Spleen (tissue), 11 donors: ENCODE data around the gene XYLT1. TPM values are rescaled to one million over a fixed set of nuclear protein-coding genes. Genes with fewer than 3 reads are reported as not detected.
A peak's percentile ranks its signal among the peaks of the same experiment; 100 is the strongest.

Experiments used
- DNase-seq: peaks from one replicate; pipeline ENCODE4 v3.0.0-alpha.2; 2020
- H3K27ac ChIP-seq, 8 donors: fragments of 200-600 bp; sonication (generic) in 7 of 8; 1 replicate in 4 of 8; 2 replicates in 4 of 8; pipeline versions ENCODE4 v1.5.0 to v1.8.0; 2016 to 2021; ENCODE audit warnings: inconsistent platforms in 4 of 8, mild to moderate bottlenecking in 4 of 8, moderate library complexity in 1 of 8
- H3K27me3 ChIP-seq, 7 donors: fragments of 200-600 bp; sonication (generic) in 6 of 7; replicated peaks in 1 of 7; 1 replicate in 4 of 7; 2 replicates in 3 of 7; pipeline versions ENCODE4 v1.5.0 to v1.8.0; 2016 to 2021; ENCODE audit warnings: inconsistent platforms in 3 of 7, mild to moderate bottlenecking in 1 of 7
- H3K36me3 ChIP-seq, 6 donors: fragments of 200-600 bp; sonication (generic) in 5 of 6; 1 replicate in 4 of 6; 2 replicates in 2 of 6; pipeline versions ENCODE4 v1.5.0 to v1.8.0; 2016 to 2021; ENCODE audit warnings: inconsistent platforms in 2 of 6
- H3K4me1 ChIP-seq, 6 donors: fragments of 200-600 bp; sonication (generic) in 5 of 6; 1 replicate in 3 of 6; 2 replicates in 3 of 6; pipeline versions ENCODE4 v1.5.0 to v1.8.0; 2016 to 2021; ENCODE audit warnings: inconsistent platforms in 3 of 6
- H3K4me3 ChIP-seq, 8 donors: fragments of 200-600 bp; sonication (generic) in 7 of 8; 1 replicate in 4 of 8; 2 replicates in 4 of 8; pipeline versions ENCODE4 v1.5.0 to v1.8.0; 2016 to 2021; ENCODE audit warnings: inconsistent platforms in 4 of 8, mild to moderate bottlenecking in 4 of 8, moderate library complexity in 2 of 8
- H3K9me3 ChIP-seq, 8 donors: fragments of 200-600 bp; sonication (generic) in 7 of 8; 1 replicate in 4 of 8; 2 replicates in 4 of 8; pipeline versions ENCODE4 v1.5.0 to v1.8.0; 2016 to 2021; ENCODE audit warnings: inconsistent platforms in 4 of 8
- POLR2A ChIP-seq, 3 donors: fragments of 450-650 bp; IDR thresholded peaks; one replicate each; pipeline ENCODE4 v1.5.1; 2017; ENCODE audit warnings: antibody characterized with exemption in 3 of 3, mild to moderate bottlenecking in 1 of 3
- POLR2AphosphoS5 ChIP-seq, 3 donors: sonication (generic); formaldehyde crosslinking; IDR thresholded peaks; one replicate each; pipeline ENCODE4 v1.5.1; 2017; ENCODE audit warnings: antibody characterized with exemption in 3 of 3
- whole genome bisulfite sequencing, 5 donors: extraction: QIAGEN DNeasy Blood & Tissue Kit in 3 of 5; methylation state at CpG; one replicate each; pipeline versions ENCODE4 v1.1.5 to v1.1.7; 2013 to 2018; 5-methylcytosine and 5-hydroxymethylcytosine counted together
- intact Hi-C: fragments of 100-400 bp; cut with DNase I; formaldehyde crosslinking; loops from one replicate; pipeline ENCODE4 v1.15.0; 2023; ENCODE audit warnings: low total_unique reads
- polyA plus RNA-seq, 3 donors: library from polyadenylated mRNA; stranded (reverse); fragments of 200-250 nt; gene quantifications; one replicate each; pipeline ENCODE4 v1.2.1, GENCODE V29; 2013
- total RNA-seq, 7 donors: library from RNA; depleted of rRNA in 3 of 7; stranded (reverse); fragments of >200 nt in 3 of 7; fragmentation: NEBNext Ultra II Directional in 4 of 7; extraction: Animal tissue kit (Norgen Biotek cat#: 25700) in 4 of 7; gene quantifications; one replicate each; pipeline versions ENCODE4 v1.1.0 to v1.2.1, GENCODE V29; 2016 to 2021
- TF ChIP-seq, protein P1 (sequence below), 11 experiments: fragments of 200-600 bp in 7 of 11; fragments of 450-650 bp in 4 of 11; sonication (generic) in 4 of 11; IDR thresholded peaks in 8 of 11; conservative IDR thresholded peaks in 3 of 11; 1 replicate in 7 of 11; 2 replicates in 4 of 11; pipeline versions ENCODE4 v1.4.0 to v1.8.0; 2016 to 2021; ENCODE audit warnings: antibody characterized with exemption in 11 of 11, inconsistent platforms in 4 of 11, mild to moderate bottlenecking in 1 of 11
- donor health status: healthy with polysubstance abuse.
- donor health status: DM: no; HTN: no; CAD: no; lungs with moderate emphysema.
- donor health status: DM: no; HTN: no; CAD: no.
- donor health status: Bipolar disorder and iron deficiency.
- donor health status: healthy.
- donor health status: DM: no; HTN: no; CAD: no.
- donor health status: DM: yes; HTN: yes; CAD: no.

Gene XYLT1
- total and polyA plus RNA-seq, 10 donors: 2.1 to 40.7 (median 23.5) TPM

GRCh38 chr16:17471719-17472461, 1.1 kb upstream of the XYLT1 start:
- WGBS, 5 donors: 86 to 93% (median 91%) methylated on average over 15 of the region's 15 CpGs
- peak; percentile 30 for DNase-seq
- H3K27me3 ChIP-seq: peaks cover 0 to 34% (median 0%) of the 10 kb centered on the region in 7 donors
- peaks cover 32 to 73% (median 58%) of the 10 kb centered on the region in 6 donors for H3K4me1 ChIP-seq
- intact Hi-C loops: loop anchor here (10.0 kb wide), 1 partner anchor 267 kb away; no protein-coding TSS in a partner anchor
- H3K4me3 ChIP-seq: no peak overlapping the region
- TF ChIP-seq POLR2AphosphoS5 (IDR thresholded peaks at IDR 0.05): no peak
- peak overlapping the region in 3 of 8 donors; percentile 74 to 79 (median 78) for H3K27ac ChIP-seq
- no peaks in the 10 kb centered on the region for H3K9me3 ChIP-seq
- H3K36me3 ChIP-seq: no peaks in the 10 kb centered on the region

DNA sequence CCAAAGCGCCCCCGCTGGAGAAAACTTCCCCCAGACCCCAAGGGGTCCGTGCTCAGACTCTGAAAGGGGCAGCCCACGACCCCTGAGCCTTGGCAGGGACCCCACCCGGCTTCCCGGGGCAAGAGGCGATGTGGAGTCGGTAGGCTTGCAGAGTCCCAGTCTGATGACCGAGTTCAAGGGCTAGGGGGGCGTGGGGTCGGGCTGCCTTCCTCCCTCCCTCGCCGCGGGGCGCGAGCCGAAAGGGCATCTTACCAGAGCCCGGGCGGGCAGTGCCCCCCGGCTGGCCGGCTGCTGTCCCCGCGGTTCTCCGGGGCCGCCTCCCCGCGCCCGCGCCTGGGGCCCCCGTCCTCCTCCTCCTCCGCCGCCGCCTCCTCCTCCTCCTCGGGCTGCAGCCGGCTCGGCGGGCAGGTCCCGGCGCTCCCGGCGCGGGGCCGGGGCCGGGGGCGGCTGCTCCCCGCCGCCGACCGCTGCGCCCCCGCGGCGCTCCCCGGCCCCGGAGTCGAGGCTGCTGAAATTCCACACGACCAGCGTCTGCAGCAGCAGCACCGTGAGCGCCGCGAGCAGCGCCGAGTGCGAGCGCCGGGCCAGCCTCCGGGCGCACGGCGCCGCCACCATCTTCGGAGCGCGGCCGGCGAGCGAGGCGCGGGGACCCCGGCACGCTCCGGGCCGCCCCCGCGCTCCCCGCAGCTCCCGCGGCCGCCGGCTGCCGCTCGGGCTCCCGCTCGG, 415 bp downstream of the XYLT1 start:
- H3K4me3 ChIP-seq: peak overlapping the region; percentile 42 to 86 (median 68)
- TF ChIP-seq, protein P1, sequence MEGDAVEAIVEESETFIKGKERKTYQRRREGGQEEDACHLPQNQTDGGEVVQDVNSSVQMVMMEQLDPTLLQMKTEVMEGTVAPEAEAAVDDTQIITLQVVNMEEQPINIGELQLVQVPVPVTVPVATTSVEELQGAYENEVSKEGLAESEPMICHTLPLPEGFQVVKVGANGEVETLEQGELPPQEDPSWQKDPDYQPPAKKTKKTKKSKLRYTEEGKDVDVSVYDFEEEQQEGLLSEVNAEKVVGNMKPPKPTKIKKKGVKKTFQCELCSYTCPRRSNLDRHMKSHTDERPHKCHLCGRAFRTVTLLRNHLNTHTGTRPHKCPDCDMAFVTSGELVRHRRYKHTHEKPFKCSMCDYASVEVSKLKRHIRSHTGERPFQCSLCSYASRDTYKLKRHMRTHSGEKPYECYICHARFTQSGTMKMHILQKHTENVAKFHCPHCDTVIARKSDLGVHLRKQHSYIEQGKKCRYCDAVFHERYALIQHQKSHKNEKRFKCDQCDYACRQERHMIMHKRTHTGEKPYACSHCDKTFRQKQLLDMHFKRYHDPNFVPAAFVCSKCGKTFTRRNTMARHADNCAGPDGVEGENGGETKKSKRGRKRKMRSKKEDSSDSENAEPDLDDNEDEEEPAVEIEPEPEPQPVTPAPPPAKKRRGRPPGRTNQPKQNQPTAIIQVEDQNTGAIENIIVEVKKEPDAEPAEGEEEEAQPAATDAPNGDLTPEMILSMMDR (IDR thresholded peaks at IDR 0.05 in 8 of 11, conservative IDR thresholded peaks at IDR 0.05 in 3 of 11): no peak
- TF ChIP-seq POLR2AphosphoS5 (IDR thresholded peaks at IDR 0.05): peak in 1 of 3 donors; percentile 24
- DNase-seq: peak; percentile 90
- H3K4me1 ChIP-seq: peaks cover 25 to 79% (median 54%) of the 10 kb centered on the region in 6 donors
- WGBS, 5 donors: 0% methylated on average over 26 to 95 of the region's 95 CpGs
- peak overlapping the region in 5 of 8 donors; percentile 25 to 79 (median 74) for H3K27ac ChIP-seq
- intact Hi-C loops: loop anchor here (10.0 kb wide), 1 partner anchor 266 kb away; no protein-coding TSS in a partner anchor
- H3K36me3 ChIP-seq: no peaks in the 10 kb centered on the region
- H3K27me3 ChIP-seq: peaks cover 0 to 34% (median 0%) of the 10 kb centered on the region in 7 donors
- no peaks in the 10 kb centered on the region for H3K9me3 ChIP-seq

- Histone ChIP-seq H3K9me3 (no peaks in the 10 kb centered on the region), H3K4me1 (peaks cover 25 to 78% (median 53%) of the 10 kb centered on the region in 6 donors), H3K36me3 (no peaks in the 10 kb centered on the region), H3K27me3 (peaks cover 0 to 29% (median 0%) of the 10 kb centered on the region in 7 donors), H3K4me3 (peak overlapping the region; percentile 42 to 86 (median 68)), H3K27ac (peak overlapping the region in 5 of 8 donors; percentile 25 to 79 (median 74))
- no peak for DNase-seq
- WGBS, 5 donors: 0 to 3% (median 1%) methylated on average over 12 to 16 of the region's 16 CpGs
- TF ChIP-seq POLR2AphosphoS5 (IDR thresholded peaks at IDR 0.05) (no peak), POLR2A (IDR thresholded peaks at IDR 0.05) (no peak)
- TF ChIP-seq, protein P1 (IDR thresholded peaks at IDR 0.05 in 8 of 11, conservative IDR thresholded peaks at IDR 0.05 in 3 of 11): no peak
- intact Hi-C loops: loop anchor here (10.0 kb wide), 1 partner anchor 265 kb away; no protein-coding TSS in a partner anchor
These were observed 999 bp downstream of the XYLT1 start for GRCh38 chr16:17469741-17470181.

GRCh38 chr16:17469011-17469740, 1.6 kb downstream of the XYLT1 start:
- Histone ChIP-seq H3K4me1 (peaks cover 20 to 78% (median 47%) of the 10 kb centered on the region in 6 donors), H3K9me3 (no peaks in the 10 kb centered on the region), H3K4me3 (peak overlapping the region; percentile 42 to 86 (median 68)), H3K27ac (peak overlapping the region in 4 of 8 donors; percentile 25 to 79 (median 76)), H3K27me3 (peaks cover 0 to 23% (median 0%) of the 10 kb centered on the region in 7 donors), H3K36me3 (no peaks in the 10 kb centered on the region)
- TF ChIP-seq, protein P1 (IDR thresholded peaks at IDR 0.05 in 8 of 11, conservative IDR thresholded peaks at IDR 0.05 in 3 of 11): no peak
- TF ChIP-seq POLR2AphosphoS5 (IDR thresholded peaks at IDR 0.05) (no peak), POLR2A (IDR thresholded peaks at IDR 0.05) (no peak)
- intact Hi-C loops: no loop called here
- WGBS, 5 donors: 36 to 50% (median 41%) methylated on average over 18 of the region's 18 CpGs
- DNase-seq: peak; percentile 70
